Measurements from ENCODE around the gene BCAM. TPM values are rescaled to one million over a fixed set of nuclear protein-coding genes. Genes with fewer than 3 reads are reported as not detected.

BCAM gene
- total RNA-seq, 4 donors from 2014 or later = 8.3 to 68.2 (median 19.2) TPM

GRCh38 chr19:44848812-44849447 is 40.0 kb downstream of the BCAM start:
- TF ChIP-seq CTCF (IDR thresholded peaks at IDR 0.05; ENCODE audit: low read depth) = no peak

GRCh38 chr19:44850641-44851109 is 41.8 kb downstream of the BCAM start:
- TF ChIP-seq CTCF (IDR thresholded peaks at IDR 0.05; ENCODE audit: low read depth) = no peak

GRCh38 chr19:44851427-44851826 is 42.5 kb downstream of the BCAM start:
- no peak for TF ChIP-seq CTCF (IDR thresholded peaks at IDR 0.05; ENCODE audit: low read depth)

- no peak for TF ChIP-seq CTCF (IDR thresholded peaks at IDR 0.05; ENCODE audit: low read depth)
Measured at GRCh38 chr19:44855606-44856005, 46.7 kb downstream of the BCAM start.

- TF ChIP-seq CTCF (IDR thresholded peaks at IDR 0.05; ENCODE audit: low read depth) = no peak
Measured at GRCh38 chr19:44856421-44857083, 47.6 kb downstream of the BCAM start.

GRCh38 chr19:44857837-44858236 is 48.9 kb downstream of the BCAM start:
- no peak for TF ChIP-seq CTCF (IDR thresholded peaks at IDR 0.05; ENCODE audit: low read depth)

- TF ChIP-seq CTCF (IDR thresholded peaks at IDR 0.05; ENCODE audit: low read depth) = no peak
Measured at GRCh38 chr19:44863990-44864389, 55.1 kb downstream of the BCAM start.

All from subcutaneous adipose tissue (tissue), 4 donors.